Astrocyte of the cerebellum (primary cell): Measurements from ENCODE around the gene TSPAN5.

Source experiments
- DNase-seq: peaks from one replicate; pipeline ENCODE4 v3.0.0-alpha.2; 2011; ENCODE audit warnings: low read depth
- H3K4me3 ChIP-seq: 2 replicates; pipeline ENCODE4 v1.5.1; 2011; ENCODE audit warnings: mild to moderate bottlenecking, low read depth, low read length, moderate library complexity
- CTCF ChIP-seq: IDR thresholded peaks from 2 replicates; pipeline ENCODE4 v1.5.1; 2012; ENCODE audit warnings: low read length, low read depth, moderate library complexity, mild to moderate bottlenecking; ENCODE audit errors: missing control alignments
- in situ Hi-C: cut with HindIII; loops from 2 replicates; pipeline ENCODE4 v1.10.0; 2017; ENCODE audit warnings: low sequenced_read_pairs

Gene TSPAN5

GRCh38 chr4:98516042-98516440, 142.4 kb downstream of the TSPAN5 start:
- no peak overlapping the region for H3K4me3 ChIP-seq
- no peak for TF ChIP-seq CTCF
- in situ Hi-C loops = no loop called here
- no peak for DNase-seq

GRCh38 chr4:98515470-98515809, 143.0 kb downstream of the TSPAN5 start:
- no peak for DNase-seq
- TF ChIP-seq CTCF = no peak
- in situ Hi-C loops = no loop called here
- no peak overlapping the region for H3K4me3 ChIP-seq

GRCh38 chr4:98514741-98515469, 143.5 kb downstream of the TSPAN5 start:
- no peak overlapping the region for H3K4me3 ChIP-seq
- no peak for TF ChIP-seq CTCF
- no peak for DNase-seq
- in situ Hi-C loops = no loop called here

GRCh38 chr4:98512918-98513317, 145.5 kb downstream of the TSPAN5 start:
- in situ Hi-C loops = no loop called here
- no peak for TF ChIP-seq CTCF
- no peak overlapping the region for H3K4me3 ChIP-seq
- DNase-seq = no peak

- TF ChIP-seq CTCF = no peak
- in situ Hi-C loops = no loop called here
- DNase-seq = peak; percentile 90
- H3K4me3 ChIP-seq = no peak overlapping the region
Measured at GRCh38 chr4:98510757-98511517, 147.5 kb downstream of the TSPAN5 start.

GRCh38 chr4:98510340-98510739, 148.1 kb downstream of the TSPAN5 start:
- no peak overlapping the region for H3K4me3 ChIP-seq
- DNase-seq = no peak
- in situ Hi-C loops = no loop called here
- TF ChIP-seq CTCF = no peak
